MCF 10A (cell line): ENCODE measurements around the gene SRGAP3. TPM values are rescaled to one million over a fixed set of nuclear protein-coding genes. Genes with fewer than 3 reads are reported as not detected.

Source experiments
- BruUV-seq: library from RNA; stranded (reverse); fragments of 400-500 nt; replicated peaks from 2 replicates; lab custom pipeline; 2021; lab: Mats Ljungman, UMichigan
- CTCF ChIA-PET: fragments of 300-600 bp; sonication (Branson Sonifier 250); formaldehyde crosslinking; extraction: SDS; loops from one replicate; lab custom pipeline; 2021; ENCODE audit warnings: antibody characterized with exemption, inconsistent platforms; lab: Yijun Ruan, JAX
- POLR2A ChIA-PET: fragments of 300-600, 350-650 bp; sonication (Branson Sonifier 250); formaldehyde crosslinking; extraction: SDS; loops from one replicate; lab custom pipeline; 2020; ENCODE audit warnings: antibody characterized with exemption, inconsistent platforms; lab: Yijun Ruan, JAX
- DNase-seq: peaks from one replicate; pipeline ENCODE4 v3.0.0-alpha.2; 2018; ENCODE audit not compliant: unreplicated experiment
- H3K27ac Mint-ChIP-seq: one replicate; pipeline ENCODE4 v1.8.0; 2022; ENCODE audit warnings: mild to moderate bottlenecking, low read depth, mixed read lengths; ENCODE audit not compliant: unreplicated experiment
- H3K27me3 Mint-ChIP-seq: one replicate; pipeline ENCODE4 v1.8.0; 2022; ENCODE audit warnings: mixed read lengths; ENCODE audit not compliant: insufficient read depth, unreplicated experiment
- H3K36me3 Mint-ChIP-seq: one replicate; pipeline ENCODE4 v1.8.0; 2022; ENCODE audit warnings: mild to moderate bottlenecking, moderate library complexity, mixed read lengths; ENCODE audit not compliant: insufficient read depth, unreplicated experiment
- H3K4me1 Mint-ChIP-seq: one replicate; pipeline ENCODE4 v1.8.0; 2022; ENCODE audit warnings: mixed read lengths; ENCODE audit not compliant: insufficient read depth, unreplicated experiment
- H3K4me3 Mint-ChIP-seq: one replicate; pipeline ENCODE4 v1.8.0; 2022; ENCODE audit warnings: mild to moderate bottlenecking, moderate library complexity, mixed read lengths; ENCODE audit not compliant: unreplicated experiment
- H3K9me3 Mint-ChIP-seq: one replicate; pipeline ENCODE4 v1.8.0; 2022; ENCODE audit warnings: mixed read lengths; ENCODE audit not compliant: unreplicated experiment
- intact Hi-C: fragments of 100-400 bp; cut with micrococcal nuclease; formaldehyde crosslinking; loops from 2 replicates; pipeline ENCODE4 v1.14.1; 2022
- total RNA-seq: library from RNA; stranded (reverse); gene quantifications from 2 replicates; pipeline ENCODE4 v1.2.3, GENCODE V29; 2022
- TF ChIP-seq, protein P1 (sequence below): fragments of 200-600 bp; IDR thresholded peaks from one replicate; pipeline ENCODE4 v1.8.0; 2022; ENCODE audit warnings: antibody characterized with exemption, mild to moderate bottlenecking; ENCODE audit not compliant: unreplicated experiment

SRGAP3 gene
- total RNA-seq, 1 experiment from 2014 or later, result 19.8 TPM

DNA sequence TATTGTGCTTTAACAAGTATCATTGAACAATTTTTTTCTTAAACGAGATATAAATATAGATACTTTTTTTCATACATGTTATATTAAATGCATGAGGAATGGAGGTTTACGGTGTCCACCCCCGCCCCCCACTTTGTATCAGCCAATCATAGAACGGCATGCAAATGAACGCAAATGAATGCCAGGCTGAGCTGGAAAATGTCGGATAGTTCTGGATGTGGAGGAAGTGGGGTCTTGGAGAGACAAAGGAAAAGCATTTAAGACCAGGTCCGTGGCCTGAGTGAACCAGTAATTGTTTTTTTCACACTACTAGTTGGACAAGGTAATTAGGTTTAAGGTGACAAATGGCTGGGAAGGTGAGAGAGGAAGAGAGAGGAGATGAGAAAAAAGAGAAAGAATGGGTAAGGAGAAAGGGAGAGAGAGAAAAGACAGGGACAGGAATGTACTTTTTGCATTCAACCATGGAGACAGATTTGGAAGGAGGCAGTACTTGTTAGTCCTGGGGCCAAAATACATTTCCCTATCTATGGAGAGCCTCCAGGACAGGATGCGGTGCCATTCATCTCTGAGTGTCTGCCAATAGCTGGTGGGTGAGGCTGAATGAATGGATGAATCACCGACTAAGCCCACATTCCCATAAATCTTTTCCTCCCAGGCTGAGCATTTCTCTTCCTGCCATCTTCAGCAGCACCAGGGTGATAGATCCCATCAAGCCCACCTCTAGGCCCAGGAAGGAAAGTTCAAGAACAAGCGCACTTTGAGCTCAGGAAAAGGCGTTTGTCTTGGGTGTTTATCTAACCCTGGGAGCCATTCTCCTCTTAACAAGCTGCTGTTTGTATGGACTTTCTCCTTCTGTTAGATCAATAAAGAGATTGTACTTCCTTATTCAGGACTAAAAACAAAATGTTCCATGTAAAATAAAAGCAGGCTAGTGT lies 284.7 kb downstream of the SRGAP3 start:
- Mint-ChIP-seq H3K4me1 (peaks cover 44% of the 10 kb centered on the region), H3K27me3 (peaks cover 10% of the 10 kb centered on the region), H3K4me3 (peak overlapping the region; percentile 97), H3K27ac (peak overlapping the region; percentile 98), H3K9me3 (no peaks in the 10 kb centered on the region), H3K36me3 (peaks cover 14% of the 10 kb centered on the region)
- TF ChIP-seq, protein P1, sequence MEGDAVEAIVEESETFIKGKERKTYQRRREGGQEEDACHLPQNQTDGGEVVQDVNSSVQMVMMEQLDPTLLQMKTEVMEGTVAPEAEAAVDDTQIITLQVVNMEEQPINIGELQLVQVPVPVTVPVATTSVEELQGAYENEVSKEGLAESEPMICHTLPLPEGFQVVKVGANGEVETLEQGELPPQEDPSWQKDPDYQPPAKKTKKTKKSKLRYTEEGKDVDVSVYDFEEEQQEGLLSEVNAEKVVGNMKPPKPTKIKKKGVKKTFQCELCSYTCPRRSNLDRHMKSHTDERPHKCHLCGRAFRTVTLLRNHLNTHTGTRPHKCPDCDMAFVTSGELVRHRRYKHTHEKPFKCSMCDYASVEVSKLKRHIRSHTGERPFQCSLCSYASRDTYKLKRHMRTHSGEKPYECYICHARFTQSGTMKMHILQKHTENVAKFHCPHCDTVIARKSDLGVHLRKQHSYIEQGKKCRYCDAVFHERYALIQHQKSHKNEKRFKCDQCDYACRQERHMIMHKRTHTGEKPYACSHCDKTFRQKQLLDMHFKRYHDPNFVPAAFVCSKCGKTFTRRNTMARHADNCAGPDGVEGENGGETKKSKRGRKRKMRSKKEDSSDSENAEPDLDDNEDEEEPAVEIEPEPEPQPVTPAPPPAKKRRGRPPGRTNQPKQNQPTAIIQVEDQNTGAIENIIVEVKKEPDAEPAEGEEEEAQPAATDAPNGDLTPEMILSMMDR, result no peak
- no TSS peak for BruUV-seq
- CTCF ChIA-PET, result interaction anchor here (0.7 to 13.4 kb wide), 7 partner anchors 194 to 337 kb away, joined by 3 to 200 read pairs (median 4); partner anchors contain the start of gene OXTR
- POLR2A ChIA-PET, result interaction anchor here (0.7 to 1.9 kb wide), 10 partner anchors 13 to 443 kb away, joined by 3 to 5 read pairs (median 3); partner anchors contain the start of genes OXTR, SETD5 and THUMPD3
- peak; percentile 89 for DNase-seq
- intact Hi-C loops, result no loop called here

DNA sequence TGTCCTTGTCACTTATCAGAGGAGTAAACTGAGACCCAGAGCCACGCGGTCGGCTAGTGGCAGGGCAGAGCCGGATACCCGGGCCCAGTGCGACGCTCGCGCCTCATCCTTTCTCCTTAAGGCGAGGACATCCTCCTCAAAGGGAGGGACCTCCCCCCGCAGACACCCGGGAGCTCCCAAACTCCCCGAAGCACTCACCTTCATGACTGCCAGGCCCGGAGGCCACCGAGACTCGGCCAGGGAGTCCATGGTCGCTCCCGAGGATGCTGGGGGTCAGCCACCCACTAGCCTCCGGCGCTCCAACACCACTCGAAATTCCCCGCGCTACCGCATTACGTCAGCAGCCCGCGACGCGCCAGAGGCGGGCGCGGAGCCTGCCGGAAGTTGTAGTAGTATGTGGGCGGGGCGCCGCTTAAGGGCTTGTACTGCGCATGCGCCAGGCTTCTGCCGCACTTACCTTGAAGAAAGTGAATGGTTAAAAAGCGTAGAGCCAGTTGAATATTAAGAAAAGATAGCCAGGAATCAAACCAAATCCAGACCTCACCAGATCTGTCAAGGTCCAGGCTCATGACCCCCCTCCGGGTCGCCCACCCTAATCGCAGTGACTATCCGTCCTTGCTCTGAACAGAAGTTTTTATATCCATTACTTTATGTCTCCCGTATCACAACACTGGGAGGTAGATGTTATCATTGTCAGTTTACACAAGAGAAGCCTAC lies 286.2 kb downstream of the SRGAP3 start, which contains the start of gene RAD18:
TSS of gene RAD18 (minus strand) at position 336 of the 717 bp plus-strand sequence. CDS start at position 249, 87 bp downstream.
- POLR2A ChIA-PET, result interaction anchor here (1.1 to 1.9 kb wide), 9 partner anchors 9 to 445 kb away, joined by 3 to 7 read pairs (median 4); partner anchors contain the start of genes OXTR and THUMPD3
- BruUV-seq, result no TSS peak
- intact Hi-C loops, result no loop called here

DNA sequence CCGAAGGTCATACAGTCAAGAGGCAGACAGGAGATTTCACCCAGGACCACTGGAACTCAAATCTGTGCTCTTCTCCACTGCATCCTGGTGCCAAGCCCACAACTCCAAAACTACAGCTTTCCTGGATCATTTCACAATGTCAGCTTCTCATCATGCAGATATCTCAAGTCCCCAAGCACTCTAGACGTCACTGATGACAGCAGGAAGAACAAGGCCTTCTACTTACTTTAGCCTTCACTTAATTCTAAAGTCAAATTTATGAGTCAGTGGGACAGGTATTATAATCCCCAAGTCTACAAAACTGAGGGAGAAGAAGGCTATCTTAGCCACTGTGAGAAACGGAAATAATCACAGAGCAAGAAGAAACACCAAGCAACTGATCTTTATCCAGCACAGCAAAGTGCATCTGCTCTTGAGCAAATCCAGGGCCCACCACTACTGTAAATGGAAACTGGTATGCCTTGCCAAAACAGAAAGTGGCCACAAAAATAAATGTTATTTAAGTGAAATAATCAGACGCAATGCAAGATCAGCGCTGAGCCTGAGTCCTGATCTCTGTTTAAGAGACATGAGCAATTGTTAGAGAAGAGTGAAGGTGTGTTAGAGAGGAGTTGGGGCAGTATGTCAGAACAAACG lies 287.1 kb downstream of the SRGAP3 start:
- Mint-ChIP-seq H3K4me1 (peaks cover 44% of the 10 kb centered on the region), H3K36me3 (peaks cover 22% of the 10 kb centered on the region), H3K27me3 (no peaks in the 10 kb centered on the region), H3K4me3 (peak overlapping the region; percentile 97), H3K9me3 (no peaks in the 10 kb centered on the region), H3K27ac (peak overlapping the region; percentile 98)
- ChIA-PET POLR2A (interaction anchor here (0.7 to 1.9 kb wide), 5 partner anchors 11 to 193 kb away, joined by 3 to 7 read pairs (median 5); partner anchors contain the start of gene OXTR), CTCF (interaction anchor here (0.6 to 1.4 kb wide), 3 partner anchors 16 to 193 kb away, joined by 3 read pairs; no protein-coding TSS in a partner anchor)
- BruUV-seq, result no TSS peak
- DNase-seq, result no peak
- TF ChIP-seq, protein P1, result no peak
- intact Hi-C loops, result no loop called here

More for the DNA sequence above, 286.2 kb downstream of the SRGAP3 start, which contains the start of gene RAD18:
- H3K27me3 Mint-ChIP-seq, result peaks cover 4% of the 10 kb centered on the region
- peaks cover 44% of the 10 kb centered on the region for H3K4me1 Mint-ChIP-seq
- TF ChIP-seq, protein P1, result no peak
- CTCF ChIA-PET, result interaction anchor here (0.6 to 0.8 kb wide), 4 partner anchors 21 to 751 kb away, joined by 3 to 5 read pairs (median 3); no protein-coding TSS in a partner anchor
- H3K36me3 Mint-ChIP-seq, result peaks cover 20% of the 10 kb centered on the region
- DNase-seq, result peak; percentile 90
- peak within 1 kb of the TSS; percentile 97 for H3K4me3 Mint-ChIP-seq
- H3K9me3 Mint-ChIP-seq, result no peaks in the 10 kb centered on the region
- H3K27ac Mint-ChIP-seq, result peak within 1 kb of the TSS; percentile 98
